H9 (cell line): ENCODE measurements around the gene LCP1. TPM values are rescaled to one million over a fixed set of nuclear protein-coding genes. Genes with fewer than 3 reads are reported as not detected.

Source experiments
- DNase-seq: peaks from one replicate; pipeline ENCODE4 v3.0.0-alpha.2; 2017
- H2AFZ ChIP-seq: one replicate; pipeline ENCODE4 v1.6.1; 2013; ENCODE audit warnings: mild to moderate bottlenecking, low read length, control low read depth, moderate library complexity
- H2AK5ac ChIP-seq: 2 replicates; pipeline ENCODE4 v1.6.1; 2013; ENCODE audit warnings: low read length, control low read depth, mixed read lengths; ENCODE audit not compliant: insufficient read length
- H2BK120ac ChIP-seq: one replicate; pipeline ENCODE4 v1.6.1; 2013; ENCODE audit warnings: low read depth, mild to moderate bottlenecking, low read length, control low read depth, inconsistent platforms; ENCODE audit not compliant: poor library complexity, severe bottlenecking
- H2BK12ac ChIP-seq: 2 replicates; pipeline ENCODE4 v1.6.1; 2013; ENCODE audit warnings: low read length, control low read depth, mixed read lengths, low read depth; ENCODE audit not compliant: insufficient read length
- H2BK15ac ChIP-seq: 2 replicates; pipeline ENCODE4 v1.6.1; 2013; ENCODE audit warnings: low read depth, low read length, control low read depth
- H2BK20ac ChIP-seq: one replicate; pipeline ENCODE4 v1.6.1; 2013; ENCODE audit warnings: low read depth, mild to moderate bottlenecking, low read length, control low read depth, inconsistent platforms; ENCODE audit not compliant: poor library complexity, severe bottlenecking
- H2BK5ac ChIP-seq: 2 replicates; pipeline ENCODE4 v1.6.1; 2013; ENCODE audit warnings: low read length, control low read depth, mixed read lengths; ENCODE audit not compliant: insufficient read length
- H3K14ac ChIP-seq: 2 replicates; pipeline ENCODE4 v1.6.1; 2013; ENCODE audit warnings: low read length, control low read depth; ENCODE audit not compliant: insufficient read depth
- H3K18ac ChIP-seq: 2 replicates; pipeline ENCODE4 v1.6.1; 2013; ENCODE audit warnings: low read depth, mild to moderate bottlenecking, mixed read lengths, low read length, control low read depth; ENCODE audit not compliant: insufficient read length
- H3K23ac ChIP-seq: 2 replicates; pipeline ENCODE4 v1.6.1; 2013; ENCODE audit warnings: low read length, control low read depth, mixed read lengths, low read depth; ENCODE audit not compliant: insufficient read length
- H3K23me2 ChIP-seq: 2 replicates; pipeline ENCODE4 v1.6.1; 2013; ENCODE audit warnings: low read depth, mild to moderate bottlenecking, mixed read lengths, low read length, control low read depth; ENCODE audit not compliant: insufficient read length, poor library complexity, severe bottlenecking
- H3K27ac ChIP-seq: 2 replicates; pipeline ENCODE4 v1.5.1; 2013; ENCODE audit warnings: low read length, control low read depth, mixed read lengths, low read depth; ENCODE audit not compliant: insufficient read length
- H3K27me3 ChIP-seq: 2 replicates; pipeline ENCODE4 v1.6.1; 2013; ENCODE audit warnings: low read length, control low read depth, inconsistent platforms; ENCODE audit not compliant: insufficient read depth
- H3K4ac ChIP-seq: 2 replicates; pipeline ENCODE4 v1.6.1; 2013; ENCODE audit warnings: low read depth, mild to moderate bottlenecking, control low read depth, inconsistent platforms, low read length, moderate library complexity
- H3K4me1 ChIP-seq: 2 replicates; pipeline ENCODE4 v1.6.1; 2013; ENCODE audit warnings: low read length, control low read depth, inconsistent platforms; ENCODE audit not compliant: insufficient read depth
- H3K4me2 ChIP-seq: 2 replicates; pipeline ENCODE4 v1.6.1; 2013; ENCODE audit warnings: low read length, control low read depth, mixed read lengths; ENCODE audit not compliant: insufficient read length, insufficient read depth
- H3K56ac ChIP-seq: 2 replicates; pipeline ENCODE4 v1.6.1; 2013; ENCODE audit warnings: low read depth, mild to moderate bottlenecking, mixed read lengths, low read length, control low read depth; ENCODE audit not compliant: insufficient read length
- H3K79me1 ChIP-seq: 2 replicates; pipeline ENCODE4 v1.6.1; 2013; ENCODE audit warnings: low read depth, mild to moderate bottlenecking, moderate library complexity, low read length, control low read depth, inconsistent platforms; ENCODE audit not compliant: insufficient read depth, poor library complexity, severe bottlenecking
- H3K79me2 ChIP-seq: 2 replicates; pipeline ENCODE4 v1.6.1; 2013; ENCODE audit warnings: low read length, control low read depth, inconsistent platforms; ENCODE audit not compliant: insufficient read depth
- H3K9ac ChIP-seq: 2 replicates; pipeline ENCODE4 v1.6.1; 2013; ENCODE audit warnings: low read length, control low read depth, mixed read lengths; ENCODE audit not compliant: insufficient read length; ENCODE audit errors: extremely low read depth
- H3K9me3 ChIP-seq: one replicate; pipeline ENCODE4 v1.6.1; 2013; ENCODE audit warnings: low read depth, low read length, inconsistent platforms; ENCODE audit not compliant: control insufficient read depth
- H3T11ph ChIP-seq: one replicate; pipeline ENCODE4 v1.6.1; 2013; ENCODE audit warnings: mild to moderate bottlenecking, low read length, control low read depth, inconsistent platforms
- H4K20me1 ChIP-seq: one replicate; pipeline ENCODE4 v1.6.1; 2013; ENCODE audit not compliant: control insufficient read depth, insufficient read length, insufficient read depth
- H4K5ac ChIP-seq: 2 replicates; pipeline ENCODE4 v1.6.1; 2013; ENCODE audit warnings: low read depth, mild to moderate bottlenecking, mixed read lengths, low read length, control low read depth; ENCODE audit not compliant: insufficient read length
- H4K8ac ChIP-seq: replicated peaks from 2 replicates; pipeline ENCODE4 v1.6.1; 2013; ENCODE audit warnings: low read length, control low read depth, mixed read lengths, low read depth; ENCODE audit not compliant: insufficient read length
- H4K91ac ChIP-seq: 2 replicates; pipeline ENCODE4 v1.6.1; 2013; ENCODE audit warnings: low read depth, mild to moderate bottlenecking, moderate library complexity, mixed read lengths, low read length, control low read depth; ENCODE audit not compliant: insufficient read length
- H3K27ac Mint-ChIP-seq, 3 experiments: 2 replicates in 2 of 3; 3 replicates in 1 of 3; pipeline ENCODE4 v1.8.0; 2020 to 2021; ENCODE audit warnings: mixed read lengths in 3 of 3, mild to moderate bottlenecking in 1 of 3, moderate library complexity in 1 of 3
- H3K27me3 Mint-ChIP-seq: 2 replicates; pipeline ENCODE4 v1.8.0; 2021; ENCODE audit warnings: low read depth, mild to moderate bottlenecking, moderate library complexity, mixed read lengths
- H3K36me3 Mint-ChIP-seq, 3 experiments: 2 replicates in 2 of 3; 3 replicates in 1 of 3; pipeline ENCODE4 v1.8.0; 2020 to 2021; ENCODE audit warnings: low read depth in 3 of 3, mixed read lengths in 3 of 3; ENCODE audit not compliant: insufficient read depth in 1 of 3
- H3K4me1 Mint-ChIP-seq, 2 experiments: 2 replicates each; pipeline ENCODE4 v1.8.0; 2020; ENCODE audit warnings: mixed read lengths in 2 of 2
- H3K4me3 Mint-ChIP-seq, 2 experiments: 2 replicates in 1 of 2; 3 replicates in 1 of 2; pipeline ENCODE4 v1.8.0; 2020 to 2021; ENCODE audit warnings: mild to moderate bottlenecking in 2 of 2, mixed read lengths in 2 of 2, moderate library complexity in 1 of 2
- H3K9me3 Mint-ChIP-seq, 2 experiments: 2 replicates in 1 of 2; 3 replicates in 1 of 2; pipeline ENCODE4 v1.8.0; 2020; ENCODE audit warnings: mild to moderate bottlenecking in 2 of 2, mixed read lengths in 2 of 2, moderate library complexity in 1 of 2
- CTCF ChIP-seq: fragments of 200-600 bp; sonication (generic); conservative IDR thresholded peaks from 3 replicates; pipeline ENCODE4 v1.8.0; 2021; ENCODE audit warnings: antibody characterized with exemption, mild to moderate bottlenecking
- WGBS: extraction: QIAGEN DNeasy Blood & Tissue Kit; methylation state at CpG from one replicate; pipeline ENCODE4 v1.1.7; 2013; ENCODE audit warnings: missing lambda C conversion rate, low lambda C conversion rate, mixed read lengths; ENCODE audit not compliant: insufficient read length; ENCODE audit errors: extremely low coverage; 5-methylcytosine and 5-hydroxymethylcytosine counted together
- total RNA-seq: library from RNA; stranded (reverse); gene quantifications from 2 replicates; pipeline ENCODE4 v1.2.1, GENCODE V29; 2021

The LCP1 gene
- total RNA-seq, 1 experiment from 2014 or later = 0.81 TPM

DNA sequence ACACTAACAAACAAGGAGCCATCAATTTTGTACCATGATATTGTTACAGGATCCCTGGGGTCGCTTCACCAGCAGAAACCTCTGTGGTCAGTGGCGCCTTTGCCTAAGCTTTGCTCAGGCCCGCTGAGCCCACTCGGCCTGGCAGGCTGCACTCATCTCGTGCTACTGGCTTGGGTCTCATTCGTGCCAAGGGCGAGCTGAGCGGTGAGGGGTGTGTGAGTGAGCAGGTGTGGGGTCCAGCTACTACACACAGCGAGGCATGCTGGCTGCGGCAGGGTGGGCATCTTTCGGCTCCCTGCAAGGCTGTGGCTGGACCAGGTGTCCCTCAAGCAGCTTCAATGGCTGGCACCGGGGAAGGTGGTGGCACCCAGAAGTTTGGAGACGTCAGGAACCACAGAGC, 96.2 kb downstream of the LCP1 start:
- H3K23ac ChIP-seq = no peak overlapping the region
- H2BK12ac ChIP-seq = no peak overlapping the region
- Mint-ChIP-seq H3K27ac (no peak overlapping the region), H3K4me3 (no peak overlapping the region), H3K27me3 (no peaks in the 10 kb centered on the region), H3K9me3 (no peaks in the 10 kb centered on the region; a peak in 1 of 5 replicates), H3K36me3 (no peaks in the 10 kb centered on the region), H3K4me1 (no peaks in the 10 kb centered on the region)
- no peak overlapping the region for H3K4ac ChIP-seq
- H3K23me2 ChIP-seq = no peaks in the 10 kb centered on the region
- no peak overlapping the region for H2BK5ac ChIP-seq
- peak overlapping the region; percentile 17 for H3K18ac ChIP-seq
- H2AFZ ChIP-seq = no peak overlapping the region
- H3K9me3 ChIP-seq = no peaks in the 10 kb centered on the region
- WGBS = no CpG with 5 or more reads among the region's 13 CpGs
- H2BK15ac ChIP-seq = no peak overlapping the region
- no peaks in the 10 kb centered on the region for H3K79me2 ChIP-seq
- H3K27ac ChIP-seq = no peak overlapping the region
- no peaks in the 10 kb centered on the region for H3K79me1 ChIP-seq
- H4K8ac ChIP-seq = no peak overlapping the region
- no peaks in the 10 kb centered on the region for H3K27me3 ChIP-seq
- no peak overlapping the region for H3K9ac ChIP-seq
- no peak overlapping the region for H3T11ph ChIP-seq
- H4K5ac ChIP-seq = no peak overlapping the region
- no peaks in the 10 kb centered on the region for H4K20me1 ChIP-seq
- H3K4me2 ChIP-seq = no peak overlapping the region
- no peak for TF ChIP-seq CTCF
- H3K14ac ChIP-seq = no peak overlapping the region; the same call in 1 of the 2 replicates
- H2AK5ac ChIP-seq = no peak overlapping the region
- no peaks in the 10 kb centered on the region for H3K4me1 ChIP-seq
- H2BK120ac ChIP-seq = no peak overlapping the region
- DNase-seq = no peak
- H3K56ac ChIP-seq = no peak overlapping the region
- H2BK20ac ChIP-seq = no peak overlapping the region
- H4K91ac ChIP-seq = no peak overlapping the region
